Upper lobe of right lung (tissue), 1 donor: ENCODE results near the gene BCO2. TPM values are rescaled to one million over a fixed set of nuclear protein-coding genes. Genes with fewer than 3 reads are reported as not detected.

Source experiments
- ATAC-seq: fragments of 200-7000 bp; cut with Tn5 transposase; one replicate; pipeline ENCODE4 v1.9.1; 2020; ENCODE audit warnings: mild to moderate bottlenecking, moderate library complexity
- DNase-seq: peaks from one replicate; pipeline ENCODE4 v3.0.0-alpha.2; 2020
- H3K27ac ChIP-seq: fragments of 200-600 bp; one replicate; pipeline ENCODE4 v1.8.0; 2022
- H3K27me3 ChIP-seq: fragments of 200-600 bp; one replicate; pipeline ENCODE4 v1.8.0; 2022; ENCODE audit warnings: mild to moderate bottlenecking
- H3K36me3 ChIP-seq: fragments of 200-600 bp; one replicate; pipeline ENCODE4 v1.8.0; 2022
- H3K4me1 ChIP-seq: fragments of 200-600 bp; one replicate; pipeline ENCODE4 v1.8.0; 2022
- H3K4me3 ChIP-seq: fragments of 200-600 bp; one replicate; pipeline ENCODE4 v1.8.0; 2022; ENCODE audit warnings: mild to moderate bottlenecking
- H3K9me3 ChIP-seq: fragments of 200-600 bp; one replicate; pipeline ENCODE4 v1.8.0; 2022
- CTCF ChIP-seq: fragments of 200-600 bp; IDR thresholded peaks from one replicate; pipeline ENCODE4 v1.8.0; 2022; ENCODE audit warnings: antibody characterized with exemption
- intact Hi-C: fragments of 100-400 bp; cut with DNase I; formaldehyde crosslinking; loops from one replicate; pipeline ENCODE4 v1.11.0; 2022
- total RNA-seq: library from RNA; stranded (reverse); fragmentation: NEBNext Ultra II Directional; extraction: Animal tissue kit (Norgen Biotek cat#: 25700); gene quantifications from one replicate; pipeline ENCODE4 v1.2.1, GENCODE V29; 2021
- donor health status: DM: no; HTN: yes; CAD: no; lungs with severe emphysema.

The BCO2 gene
- total RNA-seq, 1 donor from 2014 or later: 7.7 TPM

GRCh38 chr11:112173152-112173551 lies 2.2 kb upstream of the BCO2 start:
- peak; percentile 40 for ATAC-seq
- Histone ChIP-seq H3K27me3 (no peaks in the 10 kb centered on the region), H3K9me3 (no peaks in the 10 kb centered on the region)

DNA sequence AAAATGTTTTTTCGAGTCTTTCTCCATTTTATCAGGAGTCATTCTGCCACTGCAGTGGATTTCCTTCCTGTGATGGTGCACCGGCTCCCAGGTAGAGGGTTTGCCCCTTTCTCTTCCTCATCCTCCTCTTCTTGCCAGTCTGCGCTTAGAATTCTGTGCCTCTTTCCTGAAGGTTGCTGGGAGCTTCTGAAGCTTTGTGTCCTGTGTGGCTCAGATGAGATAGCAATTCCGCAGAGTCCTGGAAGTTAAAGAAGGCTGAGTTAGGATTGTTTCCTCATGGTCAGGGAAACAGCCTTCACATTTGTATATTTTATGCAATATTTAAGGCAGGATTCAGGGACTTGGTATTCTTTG lies 264 bp downstream of the BCO2 start:
- intact Hi-C loops: no loop called here
- Histone ChIP-seq H3K9me3 (no peaks in the 10 kb centered on the region), H3K27me3 (no peaks in the 10 kb centered on the region), H3K4me1 (peaks cover 5% of the 10 kb centered on the region), H3K36me3 (no peaks in the 10 kb centered on the region), H3K4me3 (peak overlapping the region; percentile 30), H3K27ac (peak overlapping the region; percentile 58)
- TF ChIP-seq CTCF: no peak
- ATAC-seq (peak; percentile 7), DNase-seq (no peak)

More at GRCh38 chr11:112173152-112173551, 2.2 kb upstream of the BCO2 start:
- TF ChIP-seq CTCF: no peak
- H3K36me3 ChIP-seq: no peaks in the 10 kb centered on the region
- peaks cover 5% of the 10 kb centered on the region for H3K4me1 ChIP-seq
- H3K4me3 ChIP-seq: no peak overlapping the region
- intact Hi-C loops: no loop called here
- no peak for DNase-seq
- no peak overlapping the region for H3K27ac ChIP-seq

GRCh38 chr11:112176077-112176476 lies 765 bp downstream of the BCO2 start:
- no peak for DNase-seq
- intact Hi-C loops: no loop called here
- no peaks in the 10 kb centered on the region for H3K36me3 ChIP-seq

GRCh38 chr11:112177589-112177988 lies 2.3 kb downstream of the BCO2 start:
- DNase-seq (no peak), ATAC-seq (peak; percentile 42)
- Histone ChIP-seq H3K4me1 (peaks cover 5% of the 10 kb centered on the region), H3K4me3 (no peak overlapping the region), H3K27me3 (no peaks in the 10 kb centered on the region), H3K36me3 (no peaks in the 10 kb centered on the region), H3K9me3 (no peaks in the 10 kb centered on the region), H3K27ac (no peak overlapping the region)
- no peak for TF ChIP-seq CTCF
- intact Hi-C loops: no loop called here

More at GRCh38 chr11:112176077-112176476, 765 bp downstream of the BCO2 start:
- H3K4me3 ChIP-seq: no peak overlapping the region
- H3K27ac ChIP-seq: no peak overlapping the region
- no peak for TF ChIP-seq CTCF
- H3K27me3 ChIP-seq: no peaks in the 10 kb centered on the region
- H3K4me1 ChIP-seq: peaks cover 5% of the 10 kb centered on the region
- ATAC-seq: no peak
- no peaks in the 10 kb centered on the region for H3K9me3 ChIP-seq

DNA sequence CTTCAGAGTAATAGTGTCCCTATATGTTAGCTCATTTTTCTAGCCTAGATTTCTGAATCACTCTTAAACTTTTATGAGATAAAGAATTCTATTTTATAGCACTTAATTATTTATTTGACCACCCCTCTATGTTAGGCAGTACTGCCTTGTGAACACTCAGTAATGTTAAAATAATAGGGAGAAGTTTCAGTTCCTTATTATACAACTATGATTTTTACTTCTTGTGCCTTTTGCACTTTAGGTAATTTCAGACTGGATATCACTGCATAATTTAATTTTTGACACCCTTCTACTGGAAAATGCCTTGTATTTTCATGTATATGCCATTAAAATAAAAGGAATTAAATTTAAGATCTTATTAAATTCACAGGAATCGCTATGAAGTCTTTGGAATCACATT lies 3.1 kb downstream of the BCO2 start:
- intact Hi-C loops: no loop called here
- Histone ChIP-seq H3K27ac (no peak overlapping the region), H3K9me3 (no peaks in the 10 kb centered on the region), H3K4me1 (peaks cover 5% of the 10 kb centered on the region), H3K4me3 (no peak overlapping the region), H3K36me3 (no peaks in the 10 kb centered on the region), H3K27me3 (no peaks in the 10 kb centered on the region)
- DNase-seq (no peak), ATAC-seq (no peak)
- TF ChIP-seq CTCF: no peak

GRCh38 chr11:112178936-112179335 lies 3.6 kb downstream of the BCO2 start:
- Histone ChIP-seq H3K9me3 (no peaks in the 10 kb centered on the region), H3K4me1 (peaks cover 5% of the 10 kb centered on the region), H3K27ac (no peak overlapping the region), H3K4me3 (no peak overlapping the region), H3K27me3 (no peaks in the 10 kb centered on the region), H3K36me3 (no peaks in the 10 kb centered on the region)
- ATAC-seq (no peak), DNase-seq (no peak)
- intact Hi-C loops: no loop called here
- TF ChIP-seq CTCF: no peak
